Kidney (tissue), 14 donors: Measurements from ENCODE around the gene ENTPD1. TPM values are rescaled to one million over a fixed set of nuclear protein-coding genes. Genes with fewer than 3 reads are reported as not detected.

Source experiments
- DNase-seq, 5 donors: peaks; one replicate each; pipeline ENCODE4 v3.0.0-alpha.2; 2013 to 2020
- FAIRE-seq: peaks from 2 replicates; lab custom pipeline; 2012; peaks lifted over from hg19 to GRCh38; lab: Jason Lieb, UNC
- H3K27ac ChIP-seq, 2 donors: one replicate each; pipeline ENCODE4 v1.7.0; 2013; ENCODE audit warnings: low read depth in 2 of 2, low read length in 2 of 2, inconsistent platforms in 1 of 2
- H3K27me3 ChIP-seq: one replicate; pipeline ENCODE4 v1.7.1; 2013; ENCODE audit warnings: low read length, inconsistent platforms; ENCODE audit not compliant: control insufficient read depth, insufficient read depth
- H3K36me3 ChIP-seq, 3 donors: one replicate each; pipeline versions ENCODE4 v1.7.0 to v1.7.1; 2013; ENCODE audit warnings: low read length in 3 of 3, control low read depth in 1 of 3, inconsistent platforms in 1 of 3; ENCODE audit not compliant: insufficient read depth in 3 of 3, control insufficient read depth in 2 of 3
- H3K4me1 ChIP-seq, 3 donors: one replicate each; pipeline versions ENCODE4 v1.7.0 to v1.7.1; 2013; ENCODE audit warnings: low read length in 3 of 3, inconsistent platforms in 1 of 3, low read depth in 1 of 3; ENCODE audit not compliant: control insufficient read depth in 2 of 3, insufficient read depth in 2 of 3
- H3K4me3 ChIP-seq, 3 donors: one replicate each; pipeline versions ENCODE4 v1.7.0 to v1.8.1; 2013; ENCODE audit warnings: low read length in 3 of 3, control low read depth in 1 of 3, inconsistent platforms in 1 of 3
- H3K9ac ChIP-seq, 3 donors: one replicate each; pipeline versions ENCODE4 v1.7.0 to v1.7.1; 2013; ENCODE audit warnings: low read length in 3 of 3, control low read depth in 1 of 3, inconsistent platforms in 1 of 3
- H3K9me3 ChIP-seq, 3 donors: one replicate each; pipeline versions ENCODE4 v1.7.0 to v1.7.1; 2013; ENCODE audit warnings: low read length in 3 of 3, control low read depth in 1 of 3, inconsistent platforms in 1 of 3; ENCODE audit not compliant: control insufficient read depth in 2 of 3, insufficient read depth in 1 of 3
- intact Hi-C: fragments of 100-400 bp; cut with DNase I; formaldehyde crosslinking; loops from one replicate; pipeline ENCODE4 v1.11.1; 2022
- polyA plus RNA-seq: library from polyadenylated mRNA; stranded (reverse); fragments of 350-450 nt; fragmentation: Illumina TruSeq; extraction: RNeasy Lipid Tissue Mini Kit (QIAGEN cat#74804); gene quantifications from one replicate; pipeline ENCODE4 v1.2.3, GENCODE V29; 2014; ENCODE audit warnings: low read depth, low replicate concordance; ENCODE audit not compliant: insufficient read depth
- total RNA-seq: library from RNA; stranded (reverse); fragmentation: NEBNext Ultra II Directional; extraction: Animal tissue kit (Norgen Biotek cat#: 25700); gene quantifications from one replicate; pipeline ENCODE4 v1.2.1, GENCODE V29; 2021
- TF ChIP-seq, protein P1 (sequence below): IDR thresholded peaks from 3 replicates; pipeline ENCODE4 v1.5.1; 2012; ENCODE audit warnings: mild to moderate bottlenecking, moderate library complexity, borderline replicate concordance; ENCODE audit not compliant: insufficient read depth; ENCODE audit errors: extremely low read depth
- donor health status: control.
- donor health status: control.
- donor health status: control.
- donor health status: control.
- donor health status: control.
- donor health status: DM: yes; HTN: yes; CAD: no.
- donor health status: Normal renal cell carcinoma (clear cell type).

ENTPD1 gene
- total and polyA plus RNA-seq, 2 donors from 2014 or later: 5.2 to 36.6 TPM

DNA sequence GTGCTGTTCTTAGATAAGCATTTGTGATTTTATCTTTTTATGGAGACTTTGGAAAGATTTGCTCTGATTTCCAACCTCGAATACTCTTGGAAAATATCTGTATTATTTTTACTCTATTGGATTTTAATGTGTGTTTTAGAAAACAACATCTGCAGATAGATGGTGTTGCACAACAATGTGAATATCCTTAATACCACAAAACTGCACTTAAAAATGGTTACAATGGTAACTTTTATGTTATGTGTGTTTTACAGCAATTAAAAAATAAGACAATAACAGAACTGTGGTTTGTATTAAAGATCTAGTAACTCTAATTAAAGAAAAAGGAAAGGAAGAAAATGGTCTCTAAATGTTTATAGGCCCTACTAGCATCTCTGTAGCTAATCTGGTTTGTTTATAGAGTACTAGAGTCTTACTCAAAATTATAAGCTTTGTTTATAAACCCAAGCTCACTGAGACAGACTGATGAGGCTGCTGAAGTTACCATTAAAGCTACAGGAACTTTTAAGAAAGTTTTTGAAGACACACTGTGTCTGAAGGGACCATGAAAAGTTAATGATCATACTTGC lies 77.2 kb downstream of the ENTPD1 start:
- H3K9me3 ChIP-seq: no peaks in the 10 kb centered on the region
- no peak overlapping the region for H3K27ac ChIP-seq

DNA sequence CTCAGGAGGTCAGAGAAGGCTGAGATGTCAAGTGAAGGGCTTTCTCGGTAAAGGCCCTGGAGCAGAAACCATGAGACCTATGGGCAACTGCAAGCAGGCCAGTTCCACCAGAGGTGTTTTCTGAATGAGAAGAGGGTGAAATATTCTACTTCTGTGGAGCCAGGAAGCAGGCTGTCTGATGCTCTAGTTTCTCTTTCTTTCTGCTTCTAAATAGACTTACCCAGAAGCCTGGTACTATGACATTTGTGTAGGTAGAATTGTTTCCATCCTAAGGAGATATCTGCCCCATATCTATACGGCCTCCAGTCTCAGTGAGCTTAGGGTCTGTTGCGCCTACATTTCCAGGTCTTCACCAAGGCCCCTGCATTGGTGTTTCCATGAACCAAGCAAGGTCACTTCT lies 78.4 kb downstream of the ENTPD1 start:
- DNase-seq (no peak), FAIRE-seq (no peak)
- intact Hi-C loops: no loop called here
- H3K9ac ChIP-seq: no peak overlapping the region
- no peak overlapping the region for H3K4me3 ChIP-seq
- no peaks in the 10 kb centered on the region for H3K36me3 ChIP-seq
- no peaks in the 10 kb centered on the region for H3K9me3 ChIP-seq
- H3K27me3 ChIP-seq: no peaks in the 10 kb centered on the region
- no peaks in the 10 kb centered on the region for H3K4me1 ChIP-seq
- H3K27ac ChIP-seq: no peak overlapping the region
- TF ChIP-seq, protein P1, sequence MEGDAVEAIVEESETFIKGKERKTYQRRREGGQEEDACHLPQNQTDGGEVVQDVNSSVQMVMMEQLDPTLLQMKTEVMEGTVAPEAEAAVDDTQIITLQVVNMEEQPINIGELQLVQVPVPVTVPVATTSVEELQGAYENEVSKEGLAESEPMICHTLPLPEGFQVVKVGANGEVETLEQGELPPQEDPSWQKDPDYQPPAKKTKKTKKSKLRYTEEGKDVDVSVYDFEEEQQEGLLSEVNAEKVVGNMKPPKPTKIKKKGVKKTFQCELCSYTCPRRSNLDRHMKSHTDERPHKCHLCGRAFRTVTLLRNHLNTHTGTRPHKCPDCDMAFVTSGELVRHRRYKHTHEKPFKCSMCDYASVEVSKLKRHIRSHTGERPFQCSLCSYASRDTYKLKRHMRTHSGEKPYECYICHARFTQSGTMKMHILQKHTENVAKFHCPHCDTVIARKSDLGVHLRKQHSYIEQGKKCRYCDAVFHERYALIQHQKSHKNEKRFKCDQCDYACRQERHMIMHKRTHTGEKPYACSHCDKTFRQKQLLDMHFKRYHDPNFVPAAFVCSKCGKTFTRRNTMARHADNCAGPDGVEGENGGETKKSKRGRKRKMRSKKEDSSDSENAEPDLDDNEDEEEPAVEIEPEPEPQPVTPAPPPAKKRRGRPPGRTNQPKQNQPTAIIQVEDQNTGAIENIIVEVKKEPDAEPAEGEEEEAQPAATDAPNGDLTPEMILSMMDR: no peak

More for the DNA sequence above, 77.2 kb downstream of the ENTPD1 start:
- TF ChIP-seq, protein P1: no peak
- FAIRE-seq: peak; percentile 33
- H3K27me3 ChIP-seq: no peaks in the 10 kb centered on the region
- intact Hi-C loops: no loop called here
- DNase-seq: no peak
- H3K4me1 ChIP-seq: no peaks in the 10 kb centered on the region
- H3K9ac ChIP-seq: no peak overlapping the region
- no peaks in the 10 kb centered on the region for H3K36me3 ChIP-seq
- no peak overlapping the region for H3K4me3 ChIP-seq

DNA sequence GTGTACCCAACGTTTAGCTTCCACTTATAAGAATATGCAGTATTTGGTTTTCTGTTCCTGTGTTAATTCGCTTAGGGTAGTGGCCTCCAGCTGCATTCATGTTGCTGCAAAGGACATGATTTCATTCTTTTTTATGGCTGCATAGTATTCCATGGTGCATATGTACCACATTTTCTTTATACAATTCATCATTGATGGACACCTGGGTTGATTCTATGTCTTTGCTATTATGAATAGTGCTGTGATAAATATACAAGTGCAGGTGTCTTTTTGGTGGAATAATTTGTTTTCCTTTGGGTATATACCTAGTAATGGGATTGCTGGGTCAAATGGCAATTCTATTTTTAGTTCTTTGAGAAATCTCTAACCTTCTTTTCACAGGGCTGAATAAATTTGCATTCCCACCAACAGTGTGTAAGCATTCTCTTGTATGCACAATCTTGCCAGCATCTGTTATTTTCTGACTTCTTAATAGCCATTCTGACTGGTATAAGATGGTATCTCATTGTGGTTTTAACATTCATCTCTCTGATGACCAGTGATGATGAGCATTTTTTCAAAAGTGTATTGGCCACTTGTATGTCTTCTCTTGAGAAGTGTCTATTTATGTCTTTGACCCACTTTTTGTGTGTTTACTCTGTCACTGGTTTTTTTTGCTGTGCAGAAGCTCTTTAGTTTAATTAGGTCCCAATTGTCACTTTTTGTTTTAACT lies 79.3 kb downstream of the ENTPD1 start:
- Histone ChIP-seq H3K9ac (no peak overlapping the region), H3K4me3 (no peak overlapping the region), H3K36me3 (no peaks in the 10 kb centered on the region), H3K4me1 (no peaks in the 10 kb centered on the region), H3K27ac (no peak overlapping the region), H3K9me3 (no peaks in the 10 kb centered on the region), H3K27me3 (no peaks in the 10 kb centered on the region)
- TF ChIP-seq, protein P1: no peak
- FAIRE-seq: no peak
- DNase-seq: no peak
- intact Hi-C loops: no loop called here
